Measurements from ENCODE around the gene MRAP.
"Not testable (repeated sequence)": the region's sequence is repeated elsewhere in the genome, so short reads cannot be mapped to it uniquely, and the experiment has no call there.

The MRAP gene

DNA sequence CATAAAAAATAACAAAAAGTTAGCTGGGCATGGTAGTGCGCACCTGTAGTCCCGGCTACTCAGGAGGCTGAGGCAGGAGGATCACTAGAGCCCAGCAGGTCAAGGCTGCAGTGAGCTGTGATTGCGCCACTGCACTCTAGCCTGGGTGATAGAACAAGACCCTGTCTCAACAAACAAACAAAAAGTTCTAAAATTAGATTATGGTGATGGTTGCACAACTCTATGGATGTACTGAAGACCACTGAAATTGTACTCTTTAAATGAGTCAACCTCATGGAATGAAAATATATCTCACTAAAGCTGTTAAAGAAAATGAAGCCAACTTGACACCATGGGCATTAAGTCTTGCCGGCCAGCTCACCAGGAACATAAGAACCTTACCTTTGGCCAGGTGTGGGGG, 9.1 kb downstream of the MRAP start:
- TF ChIP-seq, protein P1, sequence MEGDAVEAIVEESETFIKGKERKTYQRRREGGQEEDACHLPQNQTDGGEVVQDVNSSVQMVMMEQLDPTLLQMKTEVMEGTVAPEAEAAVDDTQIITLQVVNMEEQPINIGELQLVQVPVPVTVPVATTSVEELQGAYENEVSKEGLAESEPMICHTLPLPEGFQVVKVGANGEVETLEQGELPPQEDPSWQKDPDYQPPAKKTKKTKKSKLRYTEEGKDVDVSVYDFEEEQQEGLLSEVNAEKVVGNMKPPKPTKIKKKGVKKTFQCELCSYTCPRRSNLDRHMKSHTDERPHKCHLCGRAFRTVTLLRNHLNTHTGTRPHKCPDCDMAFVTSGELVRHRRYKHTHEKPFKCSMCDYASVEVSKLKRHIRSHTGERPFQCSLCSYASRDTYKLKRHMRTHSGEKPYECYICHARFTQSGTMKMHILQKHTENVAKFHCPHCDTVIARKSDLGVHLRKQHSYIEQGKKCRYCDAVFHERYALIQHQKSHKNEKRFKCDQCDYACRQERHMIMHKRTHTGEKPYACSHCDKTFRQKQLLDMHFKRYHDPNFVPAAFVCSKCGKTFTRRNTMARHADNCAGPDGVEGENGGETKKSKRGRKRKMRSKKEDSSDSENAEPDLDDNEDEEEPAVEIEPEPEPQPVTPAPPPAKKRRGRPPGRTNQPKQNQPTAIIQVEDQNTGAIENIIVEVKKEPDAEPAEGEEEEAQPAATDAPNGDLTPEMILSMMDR (conservative IDR thresholded peaks at IDR 0.05) = no peak
- no peak for TF ChIP-seq ZFX (IDR thresholded peaks at IDR 0.05)
- H3K27ac ChIP-seq = no peak overlapping the region

DNA sequence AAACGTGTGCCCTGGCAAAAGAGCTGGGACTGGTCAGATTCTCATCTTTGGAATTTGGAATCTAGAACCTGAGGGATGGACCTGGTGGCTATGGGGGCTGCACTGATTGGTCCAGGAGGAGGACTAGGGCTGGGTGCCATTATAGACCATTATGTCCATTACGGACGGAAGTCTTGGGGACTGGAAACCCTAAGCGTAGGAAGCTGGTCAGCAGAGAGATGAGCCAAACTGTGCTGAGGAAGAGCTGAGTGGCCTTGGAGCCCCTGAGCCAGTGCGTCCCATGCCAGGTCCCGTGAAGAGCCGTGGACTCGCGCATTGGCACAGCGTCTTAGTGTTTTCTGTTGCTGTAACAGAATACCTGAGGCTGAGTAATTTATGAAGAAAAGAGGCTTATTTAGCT, 10.0 kb downstream of the MRAP start:
- H3K27ac ChIP-seq = no peak overlapping the region
- no peak for TF ChIP-seq ZFX (IDR thresholded peaks at IDR 0.05)
- TF ChIP-seq, protein P1 (conservative IDR thresholded peaks at IDR 0.05) = no peak

DNA sequence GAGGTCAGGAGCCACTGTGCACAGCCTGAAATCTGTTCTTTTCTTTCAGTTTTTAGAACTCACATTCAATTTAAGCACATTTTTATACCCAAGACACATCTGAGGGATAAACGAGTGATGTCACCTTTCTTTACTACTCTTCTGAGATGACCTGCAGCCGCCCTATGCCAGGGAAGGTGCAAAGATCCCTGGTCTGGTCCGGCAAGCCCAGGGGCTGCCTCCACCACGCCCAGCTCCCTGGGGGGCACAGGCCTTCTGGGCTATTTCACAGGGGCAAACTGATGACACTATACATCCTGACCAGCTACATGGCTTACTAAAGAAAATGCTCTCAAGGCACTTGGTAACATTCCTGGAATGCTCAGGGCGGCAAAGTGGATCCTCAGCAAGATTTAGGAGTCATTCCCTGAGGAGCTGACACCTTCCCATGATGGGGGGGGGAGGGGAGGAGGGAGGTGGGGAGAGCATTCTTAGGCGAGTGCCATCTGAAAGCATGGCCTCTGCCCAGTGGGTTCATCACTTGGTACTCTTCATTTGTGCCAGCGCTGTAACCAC, 11.3 kb downstream of the MRAP start:
- TF ChIP-seq ZFX (IDR thresholded peaks at IDR 0.05) = no peak
- TF ChIP-seq, protein P1 (conservative IDR thresholded peaks at IDR 0.05) = no peak
- no peak overlapping the region for H3K27ac ChIP-seq

DNA sequence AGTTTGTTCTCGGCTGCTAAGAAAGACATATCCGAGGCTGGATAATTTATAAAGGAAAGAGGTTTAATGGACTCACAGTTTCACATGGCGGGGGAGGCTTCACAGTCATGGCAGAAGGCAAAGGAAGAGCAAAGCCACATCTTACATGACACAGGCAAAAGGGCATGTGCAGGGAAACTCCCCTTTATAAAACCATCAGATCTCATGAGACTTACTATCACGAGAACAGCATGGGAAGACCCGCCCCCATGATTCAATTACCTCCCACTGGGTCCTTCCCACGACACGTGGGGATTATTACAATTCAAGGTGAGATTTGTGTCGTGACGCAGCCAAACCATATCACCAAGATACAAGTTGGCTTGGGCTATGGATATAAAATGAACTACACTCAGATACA, 12.3 kb downstream of the MRAP start:
- H3K27ac ChIP-seq = not testable (repeated sequence)

DNA sequence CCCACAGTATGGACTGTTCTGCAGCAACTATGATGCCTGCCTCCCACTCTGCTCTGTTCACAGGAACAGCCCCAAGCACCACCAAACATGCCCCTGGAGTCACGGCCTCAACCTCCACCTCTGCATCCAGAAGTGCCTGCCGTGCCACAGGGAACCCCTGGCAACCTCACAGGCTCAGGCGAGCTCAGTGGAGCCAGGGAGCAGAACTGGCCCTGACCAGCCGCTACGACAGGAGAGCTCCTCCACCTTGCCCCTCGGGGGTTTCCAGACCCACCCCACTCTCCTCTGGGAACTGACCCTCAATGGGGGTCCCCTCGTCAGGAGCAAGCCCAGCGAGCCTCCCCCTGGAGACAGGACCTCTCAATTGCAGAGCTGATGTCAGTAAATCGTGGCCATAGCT, 13.0 kb downstream of the MRAP start:
- TF ChIP-seq, protein P1 (conservative IDR thresholded peaks at IDR 0.05) = no peak
- TF ChIP-seq ZFX (IDR thresholded peaks at IDR 0.05) = no peak
- no peak overlapping the region for H3K27ac ChIP-seq

DNA sequence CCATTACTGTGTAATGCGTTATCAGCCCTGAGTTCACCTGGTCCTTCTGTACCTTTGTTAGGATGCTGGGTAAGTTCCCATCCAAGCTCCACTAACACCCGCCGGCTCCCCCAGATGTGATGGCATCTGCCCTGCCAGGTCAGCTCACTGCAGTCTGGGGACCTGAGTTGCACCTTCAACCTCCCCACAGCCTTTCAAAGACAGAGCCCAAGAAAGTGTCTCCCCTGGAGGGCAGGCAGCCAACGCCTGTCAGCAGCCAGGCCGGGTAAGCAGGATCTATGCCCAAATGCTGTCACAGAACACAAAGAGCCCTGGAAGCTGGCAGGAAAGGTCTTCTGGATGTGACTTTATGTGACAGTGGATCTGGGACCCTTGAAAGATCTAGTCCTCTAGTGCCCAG, 13.7 kb downstream of the MRAP start:
- TF ChIP-seq, protein P1 (conservative IDR thresholded peaks at IDR 0.05) = no peak
- no peak for TF ChIP-seq ZFX (IDR thresholded peaks at IDR 0.05)

DNA sequence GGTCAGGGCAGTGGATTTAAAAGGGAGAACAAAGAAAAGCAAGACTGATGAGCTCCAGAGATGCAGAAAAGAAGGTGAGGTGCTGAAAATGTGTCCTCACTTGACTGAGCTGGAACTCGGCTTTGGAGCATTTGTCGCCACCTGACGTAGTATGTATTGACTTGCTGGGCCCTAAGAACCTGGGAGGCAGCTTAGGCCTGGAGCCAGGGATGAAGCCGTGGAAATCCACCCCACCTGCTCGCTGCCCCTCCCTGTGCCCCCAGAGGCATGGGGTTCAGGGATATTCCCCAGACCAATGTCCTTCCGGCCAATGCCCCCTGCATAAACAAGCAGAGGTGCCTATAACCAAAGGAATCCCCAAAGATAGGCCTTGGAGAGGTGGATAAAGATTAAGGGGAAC, 14.3 kb downstream of the MRAP start:
- no peak overlapping the region for H3K27ac ChIP-seq
- TF ChIP-seq ZFX (IDR thresholded peaks at IDR 0.05) = no peak

More for the DNA sequence above, 13.7 kb downstream of the MRAP start:
- H3K27ac ChIP-seq = no peak overlapping the region

DNA sequence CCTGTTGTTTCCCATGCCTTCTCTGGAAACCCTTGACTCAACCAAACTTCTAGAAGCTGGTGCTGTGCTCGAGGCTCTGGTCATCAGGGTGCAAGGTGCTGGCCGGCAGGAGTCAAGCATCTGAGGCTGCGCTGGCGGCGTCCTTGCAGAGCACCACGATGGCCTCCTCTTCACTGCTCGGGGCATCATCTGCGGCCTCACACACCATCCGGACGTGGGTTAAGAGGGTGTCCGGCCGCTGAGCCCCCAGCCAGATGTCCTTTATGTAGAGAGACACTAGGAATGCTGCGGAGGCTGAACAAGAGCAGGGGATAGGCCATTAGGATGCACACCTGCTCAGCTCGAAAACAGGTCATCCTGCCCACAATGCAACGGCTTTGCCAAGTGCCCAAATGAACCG, 16.2 kb downstream of the MRAP start:
- TF ChIP-seq, protein P1 (conservative IDR thresholded peaks at IDR 0.05) = no peak
- TF ChIP-seq ZFX (IDR thresholded peaks at IDR 0.05) = no peak
- H3K27ac ChIP-seq = no peak overlapping the region
